Prostate gland (tissue), 2 donors: Measurements from ENCODE around the gene SHC2. TPM values are rescaled to one million over a fixed set of nuclear protein-coding genes. Genes with fewer than 3 reads are reported as not detected.

Experiments
- DNase-seq: peaks from one replicate; pipeline ENCODE4 v3.0.0-alpha.2; 2019; ENCODE audit warnings: low spot score
- H3K27ac ChIP-seq, 2 donors: fragments of 200-600 bp; sonication (generic); 2 replicates each; pipeline ENCODE4 v1.5.1; 2017 to 2019
- H3K27me3 ChIP-seq: fragments of 200-600 bp; sonication (generic); replicated peaks from 2 replicates; pipeline ENCODE4 v1.5.1; 2019; ENCODE audit not compliant: insufficient read depth
- H3K36me3 ChIP-seq, 2 donors: fragments of 200-600 bp; sonication (generic); 1 replicate in 1 of 2; 2 replicates in 1 of 2; pipeline versions ENCODE4 v1.5.1 to v1.8.1; 2017 to 2019
- H3K4me1 ChIP-seq: fragments of 200-600 bp; sonication (generic); replicated peaks from 2 replicates; pipeline ENCODE4 v1.5.1; 2019
- H3K4me3 ChIP-seq, 2 donors: fragments of 200-600 bp; sonication (generic); 2 replicates each; pipeline ENCODE4 v1.5.1; 2017 to 2019
- H3K9me3 ChIP-seq: fragments of 200-600 bp; sonication (generic); 2 replicates; pipeline ENCODE4 v1.5.1; 2017
- POLR2A ChIP-seq: fragments of 450-650 bp; IDR thresholded peaks from one replicate; pipeline ENCODE4 v1.6.1; 2016; ENCODE audit warnings: antibody characterized with exemption, mild to moderate bottlenecking
- POLR2AphosphoS5 ChIP-seq: sonication (generic); formaldehyde crosslinking; IDR thresholded peaks from one replicate; pipeline ENCODE4 v1.6.1; 2017; ENCODE audit warnings: antibody characterized with exemption
- WGBS: methylation state at CpG from one replicate; pipeline ENCODE4 v1.1.5; 2018; 5-methylcytosine and 5-hydroxymethylcytosine counted together
- intact Hi-C: fragments of 100-400 bp; cut with DNase I; formaldehyde crosslinking; loops from one replicate; pipeline ENCODE4 v1.14.2; 2022
- total RNA-seq, 2 donors: library from RNA; depleted of rRNA; stranded (reverse); fragments of >200 nt; gene quantifications; one replicate each; pipeline ENCODE4 v1.1.0, GENCODE V29; 2016
- TF ChIP-seq, protein P1 (sequence below), 4 experiments: fragments of 200-600 bp in 2 of 4; fragments of 450-650 bp in 2 of 4; sonication (generic) in 2 of 4; IDR thresholded peaks; 1 replicate in 3 of 4; 2 replicates in 1 of 4; pipeline ENCODE4 v1.5.1; 2016 to 2019; ENCODE audit warnings: antibody characterized with exemption in 4 of 4, mild to moderate bottlenecking in 2 of 4, moderate library complexity in 2 of 4

Gene SHC2
- total RNA-seq, 2 donors from 2014 or later = 52.2 to 83.4 TPM

DNA sequence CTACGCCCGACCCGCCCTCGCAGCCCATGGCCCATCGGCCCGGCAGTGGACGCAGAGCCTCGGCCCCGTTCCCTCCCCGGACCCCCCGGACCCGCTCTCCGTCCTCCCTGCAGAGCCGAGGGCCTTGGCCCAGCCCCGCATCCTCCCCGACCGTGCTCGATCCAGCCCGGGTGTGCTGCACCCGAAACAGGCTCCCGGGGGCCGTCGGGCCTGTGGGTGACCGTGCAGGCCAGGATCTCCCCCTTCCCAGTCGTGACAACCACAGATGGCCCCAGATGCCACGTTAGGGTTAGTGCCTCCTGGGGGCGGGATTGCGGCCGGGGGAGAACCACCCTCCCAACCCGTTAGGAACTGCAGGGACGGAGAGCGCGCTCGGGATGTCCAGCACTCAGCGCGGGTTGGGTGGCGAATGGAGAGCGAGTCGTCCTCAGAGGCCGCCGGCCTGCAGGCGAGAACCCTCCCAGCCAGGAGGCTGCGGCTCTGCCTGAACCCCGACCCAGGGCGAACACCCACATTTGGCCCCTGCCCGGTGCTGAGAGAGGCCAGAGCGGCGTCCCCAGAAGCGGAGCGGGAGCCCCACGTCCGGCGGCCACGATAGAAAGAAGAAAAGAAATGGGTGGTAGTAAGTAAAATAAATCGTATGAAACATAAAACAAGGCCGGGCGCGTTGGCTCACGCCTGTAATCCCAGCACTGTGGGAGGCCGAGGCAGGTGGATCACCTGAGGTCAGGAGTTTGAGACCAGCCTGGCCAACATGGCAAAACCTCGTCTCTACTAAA is 28.8 kb upstream of the SHC2 start:
- H3K4me3 ChIP-seq = peak overlapping the region; percentile 84 to 98
- H3K4me1 ChIP-seq = peaks cover 6% of the 10 kb centered on the region
- no peaks in the 10 kb centered on the region for H3K9me3 ChIP-seq
- intact Hi-C loops = no loop called here
- WGBS = 39% methylated on average over 50 of the region's 61 CpGs
- H3K27me3 ChIP-seq = no peaks in the 10 kb centered on the region
- no peaks in the 10 kb centered on the region for H3K36me3 ChIP-seq
- peak overlapping the region; percentile 87 to 88 for H3K27ac ChIP-seq
- TF ChIP-seq POLR2AphosphoS5 (no peak), POLR2A (no peak)
- TF ChIP-seq, protein P1, sequence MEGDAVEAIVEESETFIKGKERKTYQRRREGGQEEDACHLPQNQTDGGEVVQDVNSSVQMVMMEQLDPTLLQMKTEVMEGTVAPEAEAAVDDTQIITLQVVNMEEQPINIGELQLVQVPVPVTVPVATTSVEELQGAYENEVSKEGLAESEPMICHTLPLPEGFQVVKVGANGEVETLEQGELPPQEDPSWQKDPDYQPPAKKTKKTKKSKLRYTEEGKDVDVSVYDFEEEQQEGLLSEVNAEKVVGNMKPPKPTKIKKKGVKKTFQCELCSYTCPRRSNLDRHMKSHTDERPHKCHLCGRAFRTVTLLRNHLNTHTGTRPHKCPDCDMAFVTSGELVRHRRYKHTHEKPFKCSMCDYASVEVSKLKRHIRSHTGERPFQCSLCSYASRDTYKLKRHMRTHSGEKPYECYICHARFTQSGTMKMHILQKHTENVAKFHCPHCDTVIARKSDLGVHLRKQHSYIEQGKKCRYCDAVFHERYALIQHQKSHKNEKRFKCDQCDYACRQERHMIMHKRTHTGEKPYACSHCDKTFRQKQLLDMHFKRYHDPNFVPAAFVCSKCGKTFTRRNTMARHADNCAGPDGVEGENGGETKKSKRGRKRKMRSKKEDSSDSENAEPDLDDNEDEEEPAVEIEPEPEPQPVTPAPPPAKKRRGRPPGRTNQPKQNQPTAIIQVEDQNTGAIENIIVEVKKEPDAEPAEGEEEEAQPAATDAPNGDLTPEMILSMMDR (IDR thresholded peaks at IDR 0.05) = no peak
- no peak for DNase-seq

GRCh38 chr19:488505-489417 is 27.9 kb upstream of the SHC2 start:
- intact Hi-C loops = no loop called here
- peak; percentile 74 for TF ChIP-seq POLR2A
- TF ChIP-seq POLR2AphosphoS5 = peak; percentile 84
- TF ChIP-seq, protein P1 (IDR thresholded peaks at IDR 0.05) = peak in 2 of 4 experiments; percentile 47 to 55
- peaks cover 6% of the 10 kb centered on the region for H3K4me1 ChIP-seq
- peak overlapping the region; percentile 84 to 98 for H3K4me3 ChIP-seq
- no peaks in the 10 kb centered on the region for H3K9me3 ChIP-seq
- DNase-seq = peak; percentile 91
- WGBS = 1% methylated on average over 48 of the region's 114 CpGs
- H3K36me3 ChIP-seq = no peaks in the 10 kb centered on the region
- no peaks in the 10 kb centered on the region for H3K27me3 ChIP-seq
- H3K27ac ChIP-seq = peak overlapping the region; percentile 87 to 88

DNA sequence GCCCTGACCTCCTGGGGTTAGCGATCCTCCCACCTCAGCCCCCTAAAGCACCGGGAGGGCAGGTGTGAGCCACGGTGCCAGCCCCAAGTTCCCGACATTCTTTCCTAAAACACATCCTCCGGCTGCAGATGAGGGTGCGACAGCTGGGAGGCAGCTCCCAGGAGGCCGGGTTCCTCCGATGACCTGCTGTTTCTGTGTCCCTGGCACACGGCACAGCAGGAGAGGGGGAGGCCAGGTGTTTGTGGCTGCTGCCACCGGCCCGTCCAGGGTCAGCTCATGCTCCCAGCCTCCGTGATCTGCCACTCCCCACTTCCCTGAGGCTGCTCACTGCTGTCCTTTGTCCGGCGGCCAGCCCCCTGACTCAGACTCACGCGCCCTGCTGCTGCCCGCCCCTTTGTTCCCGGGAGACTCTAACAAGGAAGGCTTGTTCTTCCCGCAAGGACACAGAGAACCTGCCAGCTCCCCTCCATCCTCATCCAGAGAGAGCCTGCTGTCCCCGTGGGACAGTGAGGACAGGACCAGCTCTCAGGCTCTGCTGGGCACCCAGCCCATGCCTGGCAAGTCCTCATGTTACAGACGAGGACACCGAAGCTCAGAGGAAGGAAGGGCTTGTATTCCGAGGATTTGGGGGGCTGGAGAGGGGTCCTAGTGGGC is 24.9 kb upstream of the SHC2 start:
- TF ChIP-seq POLR2AphosphoS5 = peak; percentile 71
- TF ChIP-seq, protein P1 (IDR thresholded peaks at IDR 0.05) = no peak
- TF ChIP-seq POLR2A = peak; percentile 41
- intact Hi-C loops = no loop called here
- H3K4me1 ChIP-seq = peaks cover 6% of the 10 kb centered on the region
- WGBS = 14% methylated on average over 23 of the region's 23 CpGs
- H3K9me3 ChIP-seq = no peaks in the 10 kb centered on the region
- peak overlapping the region; percentile 37 to 51 for H3K27ac ChIP-seq
- no peaks in the 10 kb centered on the region for H3K36me3 ChIP-seq
- no peaks in the 10 kb centered on the region for H3K27me3 ChIP-seq
- no peak overlapping the region for H3K4me3 ChIP-seq
- DNase-seq = no peak

- 56% methylated on average over 22 of the region's 22 CpGs for WGBS
- Histone ChIP-seq H3K36me3 (no peaks in the 10 kb centered on the region), H3K27me3 (no peaks in the 10 kb centered on the region), H3K4me1 (peaks cover 6% of the 10 kb centered on the region), H3K27ac (no peak overlapping the region), H3K4me3 (no peak overlapping the region), H3K9me3 (no peaks in the 10 kb centered on the region)
- TF ChIP-seq POLR2A (no peak), POLR2AphosphoS5 (no peak)
- TF ChIP-seq, protein P1 (IDR thresholded peaks at IDR 0.05) = no peak
- intact Hi-C loops = no loop called here
- no peak for DNase-seq
Observed at GRCh38 chr19:485077-485476, 24.2 kb upstream of the SHC2 start.
